HUES64 (cell line): ENCODE results near the gene SLC39A9.
A peak's percentile ranks its signal among the peaks of the same experiment; 100 is the strongest.
"Not testable (repeated sequence)": the region's sequence is repeated elsewhere in the genome, so short reads cannot be mapped to it uniquely, and the experiment has no call there.

Source experiments
- H3K27ac ChIP-seq: 2 replicates; pipeline ENCODE4 v1.7.0; 2013; ENCODE audit warnings: low read depth, low read length, inconsistent platforms
- H3K27me3 ChIP-seq: 2 replicates; pipeline ENCODE4 v1.6.1; 2013; ENCODE audit warnings: mild to moderate bottlenecking, low read length; ENCODE audit not compliant: insufficient read depth
- H3K36me3 ChIP-seq: 2 replicates; pipeline ENCODE4 v1.6.1; 2013; ENCODE audit warnings: mild to moderate bottlenecking, low read length; ENCODE audit not compliant: insufficient read depth
- H3K4me1 ChIP-seq: 2 replicates; pipeline ENCODE4 v1.6.1; 2013; ENCODE audit warnings: mild to moderate bottlenecking, low read length, moderate library complexity; ENCODE audit not compliant: insufficient read depth
- H3K4me3 ChIP-seq: 2 replicates; pipeline ENCODE4 v1.5.1; 2013; ENCODE audit warnings: mild to moderate bottlenecking, low read length, moderate library complexity
- H3K9ac ChIP-seq: 2 replicates; pipeline ENCODE4 v1.6.1; 2013; ENCODE audit warnings: mild to moderate bottlenecking, low read depth, low read length
- H3K9me3 ChIP-seq: 2 replicates; pipeline ENCODE4 v1.6.1; 2013; ENCODE audit warnings: low read depth, low read length; ENCODE audit not compliant: insufficient read depth
- WGBS: fragments of 150-250, 120-280 bp; methylation state at CpG from one replicate; pipeline ENCODE4 v1.1.7; 2013; ENCODE audit warnings: missing lambda C conversion rate; 5-methylcytosine and 5-hydroxymethylcytosine counted together

The SLC39A9 gene

GRCh38 chr14:69478055-69478454 is 79.6 kb downstream of the SLC39A9 start:
- H3K9me3 ChIP-seq, H3K4me3 ChIP-seq, H3K4me1 ChIP-seq, H3K27ac ChIP-seq, H3K36me3 ChIP-seq, H3K9ac ChIP-seq: not testable (repeated sequence)
- WGBS = 100% methylated on average over 2 of the region's 2 CpGs
- peaks cover 28% of the 10 kb centered on the region for H3K27me3 ChIP-seq

- H3K27ac ChIP-seq = no peak overlapping the region
- H3K36me3 ChIP-seq = no peaks in the 10 kb centered on the region
- H3K9me3 ChIP-seq = no peaks in the 10 kb centered on the region
- no peaks in the 10 kb centered on the region; the same call in 1 of the 2 replicates for H3K4me1 ChIP-seq
- no peak overlapping the region for H3K4me3 ChIP-seq
- no peak overlapping the region for H3K9ac ChIP-seq
- H3K27me3 ChIP-seq = peaks cover 44% of the 10 kb centered on the region
- 95% methylated on average over 3 of the region's 5 CpGs for WGBS
Observed at GRCh38 chr14:69479696-69480095, 81.2 kb downstream of the SLC39A9 start.

GRCh38 chr14:69480136-69480535 is 81.6 kb downstream of the SLC39A9 start:
- WGBS = 92% methylated on average over 5 of the region's 5 CpGs

GRCh38 chr14:69481815-69482568 is 83.5 kb downstream of the SLC39A9 start:
- peaks cover 67% of the 10 kb centered on the region for H3K27me3 ChIP-seq
- H3K4me3 ChIP-seq = no peak overlapping the region
- WGBS = 88% methylated on average over 4 of the region's 5 CpGs
- H3K4me1 ChIP-seq = no peaks in the 10 kb centered on the region; the same call in 1 of the 2 replicates
- no peaks in the 10 kb centered on the region for H3K36me3 ChIP-seq
- H3K9me3 ChIP-seq = no peaks in the 10 kb centered on the region
- H3K9ac ChIP-seq = no peak overlapping the region
- H3K27ac ChIP-seq = no peak overlapping the region

More at GRCh38 chr14:69480136-69480535, 81.6 kb downstream of the SLC39A9 start:
- Histone ChIP-seq H3K27me3 (peaks cover 48% of the 10 kb centered on the region), H3K4me3 (no peak overlapping the region), H3K9me3 (no peaks in the 10 kb centered on the region), H3K36me3 (no peaks in the 10 kb centered on the region), H3K9ac (no peak overlapping the region), H3K27ac (no peak overlapping the region), H3K4me1 (no peaks in the 10 kb centered on the region; the same call in 1 of the 2 replicates)

GRCh38 chr14:69483765-69484443 is 85.4 kb downstream of the SLC39A9 start:
- H3K4me3 ChIP-seq = peak overlapping the region; percentile 59
- H3K27me3 ChIP-seq = peaks cover 78% of the 10 kb centered on the region
- no peaks in the 10 kb centered on the region for H3K9me3 ChIP-seq
- H3K27ac ChIP-seq = no peak overlapping the region
- H3K9ac ChIP-seq = no peak overlapping the region; the same call in 1 of the 2 replicates
- peaks cover 7% of the 10 kb centered on the region; the same call in 1 of the 2 replicates for H3K4me1 ChIP-seq
- 2% methylated on average over 54 of the region's 54 CpGs for WGBS
- H3K36me3 ChIP-seq = no peaks in the 10 kb centered on the region

GRCh38 chr14:69484444-69485314 is 86.2 kb downstream of the SLC39A9 start, which contains the start of gene PLEKHD1:
Gene PLEKHD1, plus strand, starts transcription at chr14:69484728. Its CDS starts 238 bp downstream, at chr14:69484966.
- no peak within 1 kb of the TSS for H3K27ac ChIP-seq
- no peaks in the 10 kb centered on the region for H3K36me3 ChIP-seq
- peaks cover 79% of the 10 kb centered on the region for H3K27me3 ChIP-seq
- WGBS = 3% methylated on average over 86 of the region's 86 CpGs
- H3K9me3 ChIP-seq = no peaks in the 10 kb centered on the region
- H3K4me1 ChIP-seq = peaks cover 7% of the 10 kb centered on the region; the same call in 1 of the 2 replicates
- H3K9ac ChIP-seq = no peak within 1 kb of the TSS; the same call in 1 of the 2 replicates
- H3K4me3 ChIP-seq = peak within 1 kb of the TSS; percentile 59

GRCh38 chr14:69485315-69485660 is 86.8 kb downstream of the SLC39A9 start:
- peaks cover 7% of the 10 kb centered on the region; the same call in 1 of the 2 replicates for H3K4me1 ChIP-seq
- H3K4me3 ChIP-seq = peak overlapping the region; percentile 59
- no peaks in the 10 kb centered on the region for H3K9me3 ChIP-seq
- H3K9ac ChIP-seq = no peak overlapping the region
- WGBS = 72% methylated on average over 11 of the region's 11 CpGs
- H3K36me3 ChIP-seq = no peaks in the 10 kb centered on the region
- H3K27ac ChIP-seq = no peak overlapping the region
- peaks cover 74% of the 10 kb centered on the region for H3K27me3 ChIP-seq

GRCh38 chr14:69485701-69486100 is 87.2 kb downstream of the SLC39A9 start:
- no peak overlapping the region for H3K4me3 ChIP-seq
- no peaks in the 10 kb centered on the region for H3K36me3 ChIP-seq
- no peak overlapping the region for H3K9ac ChIP-seq
- H3K27me3 ChIP-seq = peaks cover 72% of the 10 kb centered on the region
- no peak overlapping the region for H3K27ac ChIP-seq
- WGBS = 85% methylated on average over 1 of the region's 6 CpGs
- no peaks in the 10 kb centered on the region for H3K9me3 ChIP-seq
- H3K4me1 ChIP-seq = peaks cover 7% of the 10 kb centered on the region; the same call in 1 of the 2 replicates

GRCh38 chr14:69487226-69487625 is 88.7 kb downstream of the SLC39A9 start:
- Histone ChIP-seq H3K9ac (no peak overlapping the region), H3K4me1 (peaks cover 7% of the 10 kb centered on the region; the same call in 1 of the 2 replicates), H3K4me3 (no peak overlapping the region), H3K9me3 (no peaks in the 10 kb centered on the region), H3K27me3 (peaks cover 60% of the 10 kb centered on the region), H3K36me3 (no peaks in the 10 kb centered on the region), H3K27ac (no peak overlapping the region)
- WGBS = 72% methylated on average over 4 of the region's 4 CpGs

GRCh38 chr14:69487771-69488170 is 89.3 kb downstream of the SLC39A9 start:
- H3K4me1 ChIP-seq = peaks cover 7% of the 10 kb centered on the region; the same call in 1 of the 2 replicates
- no peak overlapping the region for H3K9ac ChIP-seq
- no peak overlapping the region for H3K4me3 ChIP-seq
- H3K9me3 ChIP-seq = no peaks in the 10 kb centered on the region
- 70% methylated on average over 4 of the region's 4 CpGs for WGBS
- H3K36me3 ChIP-seq = no peaks in the 10 kb centered on the region
- peaks cover 54% of the 10 kb centered on the region for H3K27me3 ChIP-seq
- H3K27ac ChIP-seq = no peak overlapping the region
